WTC11 (cell line): ENCODE measurements around the gene RIPOR3. TPM values are rescaled to one million over a fixed set of nuclear protein-coding genes. Genes with fewer than 3 reads are reported as not detected.
A peak's percentile ranks its signal among the peaks of the same experiment; 100 is the strongest.

Experiments
- ATAC-seq: fragments of 200-7000 bp; cut with Tn5 transposase; 2 replicates; pipeline ENCODE4 v1.10.0; 2021; ENCODE audit warnings: mild to moderate bottlenecking, moderate library complexity
- CTCF ChIA-PET: fragments of 300-600 bp; sonication (Branson Sonifier 250); formaldehyde crosslinking; loops from one replicate; lab custom pipeline; 2021; ENCODE audit warnings: antibody characterized with exemption; lab: Charles Lee
- POLR2A ChIA-PET: fragments of 350-600 bp; sonication (Branson Sonifier 250); formaldehyde crosslinking; loops from one replicate; lab custom pipeline; 2021; ENCODE audit warnings: antibody characterized with exemption; lab: Charles Lee
- DNase-seq: peaks from one replicate; pipeline ENCODE4 v3.0.0; 2021; ENCODE audit warnings: low spot score
- H3K27ac Mint-ChIP-seq: 2 replicates; pipeline ENCODE4 v1.8.0; 2021; ENCODE audit warnings: mixed read lengths
- H3K27me3 Mint-ChIP-seq: 2 replicates; pipeline ENCODE4 v1.8.0; 2021; ENCODE audit warnings: low read depth, mild to moderate bottlenecking, moderate library complexity, mixed read lengths
- H3K36me3 Mint-ChIP-seq: 2 replicates; pipeline ENCODE4 v1.8.0; 2021; ENCODE audit warnings: mixed read lengths
- H3K4me1 Mint-ChIP-seq: 2 replicates; pipeline ENCODE4 v1.8.0; 2022; ENCODE audit warnings: mixed read lengths
- H3K4me3 Mint-ChIP-seq: 2 replicates; pipeline ENCODE4 v1.8.0; 2021; ENCODE audit warnings: mild to moderate bottlenecking, moderate library complexity, mixed read lengths
- H3K9me3 Mint-ChIP-seq: 2 replicates; pipeline ENCODE4 v1.8.0; 2021; ENCODE audit warnings: mixed read lengths
- ARID4B ChIP-seq: sonication (generic); formaldehyde crosslinking; IDR thresholded peaks from 2 replicates; pipeline ENCODE4 v1.8.0; 2023; ENCODE audit warnings: missing genetic modification reagents, mild to moderate bottlenecking, borderline replicate concordance
- CREB1 ChIP-seq: sonication (generic); formaldehyde crosslinking; IDR thresholded peaks from 2 replicates; pipeline ENCODE4 v1.8.0; 2023; ENCODE audit warnings: mild to moderate bottlenecking, missing genetic modification reagents
- FOXP1 ChIP-seq: sonication (generic); formaldehyde crosslinking; IDR thresholded peaks from 2 replicates; pipeline ENCODE4 v1.8.0; 2022; ENCODE audit warnings: missing genetic modification reagents, mild to moderate bottlenecking, moderate library complexity, borderline replicate concordance
- HMGA2 ChIP-seq: fragments of 250-450 bp; sonication (Bioruptor Pico); IDR thresholded peaks from 2 replicates; pipeline ENCODE4 v1.4.0; 2021; ENCODE audit warnings: mild to moderate bottlenecking, moderate library complexity
- IRF2 ChIP-seq: sonication (generic); formaldehyde crosslinking; IDR thresholded peaks from 2 replicates; pipeline ENCODE4 v1.8.0; 2022; ENCODE audit warnings: low read depth, missing genetic modification reagents, borderline replicate concordance
- JUN ChIP-seq: sonication (generic); formaldehyde crosslinking; IDR thresholded peaks from 2 replicates; pipeline ENCODE4 v1.8.0; 2023; ENCODE audit warnings: mild to moderate bottlenecking, missing genetic modification reagents
- MXD4 ChIP-seq: fragments of 250-450 bp; sonication (Bioruptor Pico); IDR thresholded peaks from 2 replicates; pipeline ENCODE4 v1.8.0; 2021; ENCODE audit warnings: mild to moderate bottlenecking, moderate library complexity, borderline replicate concordance
- NFYB ChIP-seq: sonication (generic); formaldehyde crosslinking; conservative IDR thresholded peaks from 2 replicates; pipeline ENCODE4 v1.8.0; 2022; ENCODE audit warnings: low read depth, missing genetic modification reagents
- PRRX2 ChIP-seq: fragments of 250-450 bp; sonication (Bioruptor Pico); IDR thresholded peaks from 2 replicates; pipeline ENCODE4 v1.8.0; 2021; ENCODE audit warnings: mild to moderate bottlenecking
- ZNF138 ChIP-seq: sonication (generic); formaldehyde crosslinking; conservative IDR thresholded peaks from 2 replicates; pipeline ENCODE4 v1.8.1; 2022; ENCODE audit warnings: mild to moderate bottlenecking, moderate library complexity, missing genetic modification reagents
- ZNF423 ChIP-seq: fragments of 250-450 bp; sonication (Bioruptor Pico); IDR thresholded peaks from 2 replicates; pipeline ENCODE4 v2.1.2; 2022; ENCODE audit warnings: mild to moderate bottlenecking, moderate library complexity
- ZNF671 ChIP-seq: fragments of 250-450 bp; sonication (Bioruptor Pico); IDR thresholded peaks from 2 replicates; pipeline ENCODE4 v1.8.0; 2021; ENCODE audit warnings: mild to moderate bottlenecking
- total RNA-seq: library from RNA; stranded (reverse); gene quantifications from 3 replicates; pipeline ENCODE4 v1.2.3, GENCODE V29; 2021
- TF ChIP-seq, protein P1 (sequence below): fragments of 250-450 bp; sonication (Bioruptor Pico); IDR thresholded peaks from 2 replicates; pipeline ENCODE4 v1.8.0; 2021; ENCODE audit warnings: mild to moderate bottlenecking
- TF ChIP-seq, protein P2 (sequence below): sonication (generic); formaldehyde crosslinking; IDR thresholded peaks from 2 replicates; pipeline ENCODE4 v1.8.0; 2023; ENCODE audit warnings: missing genetic modification reagents
- TF ChIP-seq, protein P3 (sequence below): sonication (generic); formaldehyde crosslinking; IDR thresholded peaks from 2 replicates; pipeline ENCODE4 v1.8.1; 2023; ENCODE audit warnings: mild to moderate bottlenecking, moderate library complexity, missing genetic modification reagents
- TF ChIP-seq, protein P4 (sequence below): sonication (generic); formaldehyde crosslinking; IDR thresholded peaks from 2 replicates; pipeline ENCODE4 v1.8.1; 2023; ENCODE audit warnings: mild to moderate bottlenecking, missing genetic modification reagents, moderate library complexity
- TF ChIP-seq, protein P5 (sequence below): fragments of 250-450 bp; sonication (Bioruptor Pico); IDR thresholded peaks from 2 replicates; pipeline ENCODE4 v1.9.0; 2021; ENCODE audit warnings: mild to moderate bottlenecking, borderline replicate concordance

Gene RIPOR3
- total RNA-seq, 1 experiment from 2014 or later: 6.5 TPM

DNA sequence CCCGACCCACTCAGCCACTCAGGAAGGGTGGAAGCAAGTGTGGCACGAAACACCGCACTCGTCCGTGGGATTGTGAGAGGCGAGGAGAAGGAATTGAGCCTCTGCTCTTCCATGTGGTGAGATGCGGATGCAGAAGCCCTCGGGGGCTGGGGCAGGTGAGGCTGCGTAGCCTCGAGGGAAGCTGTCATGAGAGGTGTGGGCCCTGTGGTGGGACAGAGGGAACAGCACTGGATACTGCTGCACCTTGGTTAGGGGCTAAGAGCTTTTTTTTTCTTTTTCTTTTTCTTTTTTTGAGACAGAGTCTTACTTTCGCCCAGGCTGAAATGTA, 94.7 kb downstream of the RIPOR3 start (continued):
- TF ChIP-seq, protein P1, sequence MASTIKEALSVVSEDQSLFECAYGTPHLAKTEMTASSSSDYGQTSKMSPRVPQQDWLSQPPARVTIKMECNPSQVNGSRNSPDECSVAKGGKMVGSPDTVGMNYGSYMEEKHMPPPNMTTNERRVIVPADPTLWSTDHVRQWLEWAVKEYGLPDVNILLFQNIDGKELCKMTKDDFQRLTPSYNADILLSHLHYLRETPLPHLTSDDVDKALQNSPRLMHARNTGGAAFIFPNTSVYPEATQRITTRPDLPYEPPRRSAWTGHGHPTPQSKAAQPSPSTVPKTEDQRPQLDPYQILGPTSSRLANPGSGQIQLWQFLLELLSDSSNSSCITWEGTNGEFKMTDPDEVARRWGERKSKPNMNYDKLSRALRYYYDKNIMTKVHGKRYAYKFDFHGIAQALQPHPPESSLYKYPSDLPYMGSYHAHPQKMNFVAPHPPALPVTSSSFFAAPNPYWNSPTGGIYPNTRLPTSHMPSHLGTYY (CRISPR knock-in tag): no peak
- TF ChIP-seq, protein P2, sequence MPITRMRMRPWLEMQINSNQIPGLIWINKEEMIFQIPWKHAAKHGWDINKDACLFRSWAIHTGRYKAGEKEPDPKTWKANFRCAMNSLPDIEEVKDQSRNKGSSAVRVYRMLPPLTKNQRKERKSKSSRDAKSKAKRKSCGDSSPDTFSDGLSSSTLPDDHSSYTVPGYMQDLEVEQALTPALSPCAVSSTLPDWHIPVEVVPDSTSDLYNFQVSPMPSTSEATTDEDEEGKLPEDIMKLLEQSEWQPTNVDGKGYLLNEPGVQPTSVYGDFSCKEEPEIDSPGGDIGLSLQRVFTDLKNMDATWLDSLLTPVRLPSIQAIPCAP (CRISPR knock-in tag): no peak
- no peak for TF ChIP-seq ZNF138 (CRISPR knock-in tag)
- TF ChIP-seq PRRX2: no peak
- TF ChIP-seq HMGA2 (CRISPR knock-in tag): no peak
- TF ChIP-seq CREB1: no peak
- TF ChIP-seq, protein P3, sequence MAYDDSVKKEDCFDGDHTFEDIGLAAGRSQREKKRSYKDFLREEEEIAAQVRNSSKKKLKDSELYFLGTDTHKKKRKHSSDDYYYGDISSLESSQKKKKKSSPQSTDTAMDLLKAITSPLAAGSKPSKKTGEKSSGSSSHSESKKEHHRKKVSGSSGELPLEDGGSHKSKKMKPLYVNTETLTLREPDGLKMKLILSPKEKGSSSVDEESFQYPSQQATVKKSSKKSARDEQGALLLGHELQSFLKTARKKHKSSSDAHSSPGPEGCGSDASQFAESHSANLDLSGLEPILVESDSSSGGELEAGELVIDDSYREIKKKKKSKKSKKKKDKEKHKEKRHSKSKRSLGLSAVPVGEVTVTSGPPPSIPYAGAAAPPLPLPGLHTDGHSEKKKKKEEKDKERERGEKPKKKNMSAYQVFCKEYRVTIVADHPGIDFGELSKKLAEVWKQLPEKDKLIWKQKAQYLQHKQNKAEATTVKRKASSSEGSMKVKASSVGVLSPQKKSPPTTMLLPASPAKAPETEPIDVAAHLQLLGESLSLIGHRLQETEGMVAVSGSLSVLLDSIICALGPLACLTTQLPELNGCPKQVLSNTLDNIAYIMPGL (CRISPR knock-in tag): no peak

DNA sequence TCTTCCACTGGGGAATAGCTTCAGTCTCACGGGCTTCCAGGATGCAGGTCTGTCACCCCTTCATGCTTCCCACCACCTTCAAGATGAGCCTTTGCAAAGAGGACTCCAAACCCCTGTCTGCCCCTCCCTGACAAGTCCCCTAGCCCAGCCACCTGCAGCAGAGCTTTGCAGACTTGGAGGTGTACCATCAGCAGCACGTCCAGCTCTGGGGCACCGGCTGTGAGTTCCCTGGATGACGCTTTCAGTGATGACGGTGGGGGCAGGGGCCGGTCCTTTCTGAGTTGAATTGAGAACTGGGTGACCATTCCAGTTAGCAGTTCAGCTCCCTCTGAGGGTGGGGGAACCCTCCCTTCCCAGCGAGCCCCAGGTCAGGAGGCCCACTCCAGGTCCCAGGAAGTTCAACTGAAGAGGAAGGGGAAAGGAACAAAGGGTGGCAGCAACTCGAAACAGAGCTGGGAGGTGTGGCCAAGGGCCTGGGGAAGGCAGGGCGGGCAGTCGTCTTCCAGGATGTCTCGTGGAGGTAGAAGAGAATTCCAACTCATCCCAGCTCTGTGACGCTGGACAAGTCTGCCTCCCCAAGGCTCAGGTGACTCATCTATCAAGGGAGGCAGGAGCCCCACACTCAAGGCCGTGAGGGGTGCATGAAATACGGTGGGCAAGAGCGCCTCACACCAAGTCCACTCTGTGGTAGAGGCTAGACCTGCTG, 95.2 kb downstream of the RIPOR3 start:
- no peak overlapping the region for H3K4me3 Mint-ChIP-seq
- no peak for DNase-seq
- TF ChIP-seq, protein P4, sequence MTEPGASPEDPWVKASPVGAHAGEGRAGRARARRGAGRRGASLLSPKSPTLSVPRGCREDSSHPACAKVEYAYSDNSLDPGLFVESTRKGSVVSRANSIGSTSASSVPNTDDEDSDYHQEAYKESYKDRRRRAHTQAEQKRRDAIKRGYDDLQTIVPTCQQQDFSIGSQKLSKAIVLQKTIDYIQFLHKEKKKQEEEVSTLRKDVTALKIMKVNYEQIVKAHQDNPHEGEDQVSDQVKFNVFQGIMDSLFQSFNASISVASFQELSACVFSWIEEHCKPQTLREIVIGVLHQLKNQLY (CRISPR knock-in tag): no peak
- TF ChIP-seq FOXP1 (0 out of 2 replicates have a peak, but pooled peaks have one; percentile 22), PRRX2 (no peak)
- POLR2A ChIA-PET: interaction anchor here (0.7 kb wide), 1 partner anchor 275 kb away, joined by 3 read pairs; no protein-coding TSS in a partner anchor
- H3K4me1 Mint-ChIP-seq: peaks cover 11% of the 10 kb centered on the region
- H3K36me3 Mint-ChIP-seq: no peaks in the 10 kb centered on the region
- no peaks in the 10 kb centered on the region for H3K27me3 Mint-ChIP-seq
- H3K27ac Mint-ChIP-seq: peak overlapping the region; percentile 41; the same call in 1 of the 2 replicates
- no peaks in the 10 kb centered on the region for H3K9me3 Mint-ChIP-seq
- CTCF ChIA-PET: interaction anchor here (0.9 to 4.0 kb wide), 12 partner anchors 8 to 417 kb away, joined by 3 to 26 read pairs (median 6); no protein-coding TSS in a partner anchor
- peak; percentile 36; the same call in 1 of the 2 replicates for ATAC-seq

DNA sequence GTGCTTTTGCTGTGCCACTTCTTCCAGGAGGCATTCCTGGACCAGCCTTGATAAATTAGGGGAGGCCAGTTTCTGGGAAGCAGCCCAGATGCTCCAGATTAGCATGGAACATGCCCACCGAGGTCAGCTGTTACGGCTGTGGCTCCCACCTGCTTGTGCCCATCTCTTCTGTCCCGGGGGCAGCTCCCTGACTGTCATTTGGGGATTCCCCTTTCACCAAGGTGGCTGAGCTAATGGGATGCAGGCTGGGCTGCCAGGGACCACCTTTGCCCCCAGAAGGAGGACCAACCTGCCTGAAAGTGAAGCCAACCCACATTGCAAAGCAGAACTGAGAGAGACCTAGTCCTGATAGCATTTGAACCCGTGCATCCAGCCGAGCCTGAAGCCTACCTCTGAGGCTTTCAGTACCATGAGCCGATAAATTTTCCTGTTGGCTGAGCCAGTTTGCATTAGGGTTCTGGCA, 95.9 kb downstream of the RIPOR3 start:
- Mint-ChIP-seq H3K27me3 (no peaks in the 10 kb centered on the region), H3K4me3 (no peak overlapping the region), H3K4me1 (peaks cover 11% of the 10 kb centered on the region), H3K36me3 (no peaks in the 10 kb centered on the region), H3K9me3 (no peaks in the 10 kb centered on the region), H3K27ac (no peak overlapping the region)
- POLR2A ChIA-PET: no interaction called here
- CTCF ChIA-PET: interaction anchor here (1.1 to 4.0 kb wide), 10 partner anchors 31 to 199 kb away, joined by 3 to 26 read pairs (median 5); no protein-coding TSS in a partner anchor
- DNase-seq (no peak), ATAC-seq (no peak)
- TF ChIP-seq JUN (CRISPR knock-in tag): no peak
- TF ChIP-seq, protein P1 (CRISPR knock-in tag): no peak
- TF ChIP-seq ZNF671 (CRISPR knock-in tag): no peak
- TF ChIP-seq, protein P5, sequence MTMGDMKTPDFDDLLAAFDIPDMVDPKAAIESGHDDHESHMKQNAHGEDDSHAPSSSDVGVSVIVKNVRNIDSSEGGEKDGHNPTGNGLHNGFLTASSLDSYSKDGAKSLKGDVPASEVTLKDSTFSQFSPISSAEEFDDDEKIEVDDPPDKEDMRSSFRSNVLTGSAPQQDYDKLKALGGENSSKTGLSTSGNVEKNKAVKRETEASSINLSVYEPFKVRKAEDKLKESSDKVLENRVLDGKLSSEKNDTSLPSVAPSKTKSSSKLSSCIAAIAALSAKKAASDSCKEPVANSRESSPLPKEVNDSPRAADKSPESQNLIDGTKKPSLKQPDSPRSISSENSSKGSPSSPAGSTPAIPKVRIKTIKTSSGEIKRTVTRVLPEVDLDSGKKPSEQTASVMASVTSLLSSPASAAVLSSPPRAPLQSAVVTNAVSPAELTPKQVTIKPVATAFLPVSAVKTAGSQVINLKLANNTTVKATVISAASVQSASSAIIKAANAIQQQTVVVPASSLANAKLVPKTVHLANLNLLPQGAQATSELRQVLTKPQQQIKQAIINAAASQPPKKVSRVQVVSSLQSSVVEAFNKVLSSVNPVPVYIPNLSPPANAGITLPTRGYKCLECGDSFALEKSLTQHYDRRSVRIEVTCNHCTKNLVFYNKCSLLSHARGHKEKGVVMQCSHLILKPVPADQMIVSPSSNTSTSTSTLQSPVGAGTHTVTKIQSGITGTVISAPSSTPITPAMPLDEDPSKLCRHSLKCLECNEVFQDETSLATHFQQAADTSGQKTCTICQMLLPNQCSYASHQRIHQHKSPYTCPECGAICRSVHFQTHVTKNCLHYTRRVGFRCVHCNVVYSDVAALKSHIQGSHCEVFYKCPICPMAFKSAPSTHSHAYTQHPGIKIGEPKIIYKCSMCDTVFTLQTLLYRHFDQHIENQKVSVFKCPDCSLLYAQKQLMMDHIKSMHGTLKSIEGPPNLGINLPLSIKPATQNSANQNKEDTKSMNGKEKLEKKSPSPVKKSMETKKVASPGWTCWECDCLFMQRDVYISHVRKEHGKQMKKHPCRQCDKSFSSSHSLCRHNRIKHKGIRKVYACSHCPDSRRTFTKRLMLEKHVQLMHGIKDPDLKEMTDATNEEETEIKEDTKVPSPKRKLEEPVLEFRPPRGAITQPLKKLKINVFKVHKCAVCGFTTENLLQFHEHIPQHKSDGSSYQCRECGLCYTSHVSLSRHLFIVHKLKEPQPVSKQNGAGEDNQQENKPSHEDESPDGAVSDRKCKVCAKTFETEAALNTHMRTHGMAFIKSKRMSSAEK: no peak
- no peak for TF ChIP-seq CREB1
- no peak for TF ChIP-seq MXD4
- TF ChIP-seq NFYB (CRISPR knock-in tag): no peak
- no peak for TF ChIP-seq ZNF423 (CRISPR knock-in tag)
- TF ChIP-seq IRF2: no peak
- TF ChIP-seq ARID4B (CRISPR knock-in tag): no peak
